ENCODE results near the gene BCAS4.

Gene BCAS4

GRCh38 chr20:50911716-50912115 is 116.9 kb downstream of the BCAS4 start:
- DNase-seq (ENCODE audit: low spot score) = no peak

DNA sequence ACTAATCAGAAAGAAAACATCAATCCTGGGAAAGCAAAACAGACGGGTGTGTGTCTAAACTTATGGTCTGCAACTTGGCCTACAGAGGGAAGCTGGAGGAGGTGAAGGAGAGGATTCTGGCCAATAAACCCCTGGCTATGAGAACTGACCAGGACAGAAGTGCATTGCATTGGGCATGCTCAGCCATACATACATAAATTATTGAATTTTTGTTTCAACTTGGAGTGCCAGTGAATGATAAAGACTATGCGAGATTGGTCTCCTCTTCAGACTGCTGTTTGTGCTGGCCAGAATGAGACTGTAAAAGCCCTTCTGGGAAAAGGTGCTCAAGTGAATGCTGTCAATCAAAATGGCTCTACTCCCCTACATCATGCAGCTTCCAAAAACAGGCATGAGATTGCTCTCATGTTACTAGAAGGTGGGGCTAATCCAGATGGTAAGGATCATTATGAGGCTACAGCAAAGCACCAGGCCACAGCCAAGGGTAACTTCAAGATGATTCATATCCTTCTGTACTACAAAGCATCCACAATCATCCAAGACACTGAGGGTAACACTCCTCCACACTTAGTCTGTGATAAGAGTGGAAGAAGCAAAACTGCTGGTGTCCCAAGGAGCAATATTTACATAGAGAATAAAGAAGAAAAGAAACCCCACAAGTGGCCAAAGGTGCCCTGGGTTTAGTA is 119.0 kb downstream of the BCAS4 start:
- DNase-seq (ENCODE audit: low spot score) = peak; percentile 69

DNA sequence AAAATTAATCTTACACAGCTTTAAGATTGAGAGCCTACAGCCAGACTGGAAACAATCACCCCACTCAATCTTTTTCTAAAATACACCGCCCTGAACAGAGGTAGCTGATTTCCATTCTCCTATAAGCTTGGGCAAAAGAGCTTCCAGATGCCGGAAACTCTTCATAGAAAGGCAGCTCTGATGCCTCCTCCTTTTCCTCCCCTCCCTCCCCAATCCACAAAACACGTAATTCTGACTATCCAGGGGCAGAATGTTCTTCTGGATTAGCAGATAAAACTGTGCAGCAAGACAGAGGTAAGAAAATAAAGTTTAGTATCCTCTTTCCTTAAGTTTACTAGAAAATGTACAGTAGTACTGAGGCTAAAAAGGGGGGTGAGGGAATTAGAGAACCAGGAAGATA is 120.6 kb downstream of the BCAS4 start:
- DNase-seq (ENCODE audit: low spot score) = no peak

DNA sequence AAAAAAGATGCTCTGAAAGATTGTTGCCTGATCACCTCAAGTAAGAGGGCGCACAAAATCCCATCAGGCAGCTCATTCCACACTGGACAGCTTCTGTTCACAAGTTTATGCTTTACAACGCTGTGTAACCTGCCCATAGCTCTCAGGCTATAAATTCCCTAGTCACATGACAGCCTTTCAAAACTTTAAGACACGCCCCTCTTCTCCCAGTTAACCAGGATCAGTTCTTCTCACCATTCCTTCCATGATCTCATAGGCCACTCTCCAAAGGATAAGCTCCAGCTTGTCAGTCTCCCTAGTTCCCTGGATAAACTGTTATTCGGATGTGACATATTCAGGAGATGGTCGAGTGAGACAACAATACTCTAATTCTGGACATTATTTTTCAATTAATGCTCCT is 121.4 kb downstream of the BCAS4 start:
- DNase-seq (ENCODE audit: low spot score) = peak; percentile 28

DNA sequence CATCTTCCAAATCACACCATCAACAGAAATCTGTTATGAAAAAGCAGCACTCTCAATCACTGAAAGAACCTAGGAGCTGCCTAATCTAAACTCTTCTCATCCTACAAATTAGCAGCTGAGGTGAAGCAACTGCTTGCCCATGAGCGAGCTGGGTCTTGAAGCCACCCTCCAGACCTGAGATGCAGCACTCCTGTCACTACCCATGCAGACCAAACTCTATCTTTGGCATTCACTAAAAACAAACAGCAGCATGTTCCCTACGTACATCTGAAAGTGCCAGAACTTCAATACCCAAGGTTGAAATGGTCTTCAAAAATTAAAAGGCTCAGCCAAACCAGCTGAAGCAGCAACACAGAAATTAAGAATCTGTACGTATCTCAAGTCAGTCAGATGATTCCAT is 122.1 kb downstream of the BCAS4 start:
- DNase-seq (ENCODE audit: low spot score) = no peak

DNA sequence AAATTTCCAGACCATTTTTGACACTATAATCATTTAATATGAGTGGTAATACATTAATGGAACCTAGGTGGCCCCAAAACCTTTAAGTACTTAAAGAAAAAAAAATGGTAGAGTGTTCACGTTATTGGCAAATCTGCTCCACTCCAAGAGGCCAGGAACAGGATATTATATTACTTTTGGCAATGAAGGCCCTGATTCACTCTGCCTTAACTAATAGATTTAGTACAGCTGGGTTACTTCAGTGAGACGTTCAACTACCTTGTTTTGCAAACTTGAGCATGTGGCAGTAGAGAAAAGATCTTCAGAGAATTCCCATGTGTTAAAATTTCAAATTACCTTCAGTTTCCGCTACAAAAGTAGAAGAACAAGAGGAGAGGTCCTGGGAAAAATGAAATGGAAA is 123.5 kb downstream of the BCAS4 start:
- DNase-seq (ENCODE audit: low spot score) = no peak

DNA sequence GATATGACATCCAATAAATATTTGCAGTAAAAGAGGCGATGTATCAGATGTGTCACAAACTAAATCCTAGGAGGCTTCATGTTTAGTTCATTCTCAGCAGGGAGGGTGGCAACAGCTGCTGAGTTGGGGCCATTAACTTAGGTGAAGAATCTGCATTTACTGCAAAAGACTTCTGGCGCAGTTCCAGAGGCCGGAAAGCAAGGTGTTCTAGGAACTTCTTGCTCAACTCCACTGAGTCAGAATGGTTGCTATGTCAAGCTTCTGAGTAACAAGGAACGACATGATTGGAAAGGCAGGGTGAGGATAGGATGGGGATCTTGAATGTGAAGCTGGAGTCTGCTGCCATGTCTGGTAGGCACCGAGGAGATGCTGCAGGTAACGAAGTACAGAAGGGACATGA is 124.7 kb downstream of the BCAS4 start:
- peak; percentile 90 for DNase-seq (ENCODE audit: low spot score)

- peak; percentile 24 for DNase-seq (ENCODE audit: low spot score)
Measured at GRCh38 chr20:50920997-50921396, 126.1 kb downstream of the BCAS4 start.

GRCh38 chr20:50921803-50922501 is 127.1 kb downstream of the BCAS4 start:
- no peak for DNase-seq (ENCODE audit: low spot score)

GRCh38 chr20:50924261-50924920 is 129.5 kb downstream of the BCAS4 start:
- DNase-seq (ENCODE audit: low spot score) = no peak

GRCh38 chr20:50926530-50926929 is 131.7 kb downstream of the BCAS4 start:
- no peak for DNase-seq (ENCODE audit: low spot score)
